WERI-Rb-1 (cell line): ENCODE results near the gene ZNF345.

Experiments
- DNase-seq: peaks from one replicate; pipeline ENCODE4 v3.0.0-alpha.2; 2020
- H3K27ac ChIP-seq: fragments of 250-450 bp; sonication (Bioruptor Pico); 2 replicates; pipeline ENCODE4 v1.5.1; 2020; ENCODE audit warnings: mild to moderate bottlenecking, moderate library complexity
- H3K27me3 ChIP-seq: fragments of 250-450 bp; sonication (Bioruptor Pico); 2 replicates; pipeline ENCODE4 v1.5.1; 2021; ENCODE audit warnings: mild to moderate bottlenecking, low read depth, moderate library complexity; ENCODE audit not compliant: insufficient read depth, severe bottlenecking
- H3K36me3 ChIP-seq: fragments of 250-450 bp; sonication (Bioruptor Pico); 2 replicates; pipeline ENCODE4 v1.5.1; 2020; ENCODE audit warnings: mild to moderate bottlenecking, moderate library complexity
- H3K4me3 ChIP-seq: 2 replicates; pipeline ENCODE4 v1.5.1; 2011; ENCODE audit warnings: low read depth, mild to moderate bottlenecking, control low read depth, low read length
- H3K9me3 ChIP-seq: fragments of 250-450 bp; sonication (Bioruptor Pico); 2 replicates; pipeline ENCODE4 v1.5.1; 2021; ENCODE audit warnings: mild to moderate bottlenecking, moderate library complexity; ENCODE audit not compliant: severe bottlenecking
- TF ChIP-seq, protein P1 (sequence below): IDR thresholded peaks from 2 replicates; pipeline ENCODE4 v1.5.1; 2011; ENCODE audit warnings: low read depth, mild to moderate bottlenecking, control low read depth, inconsistent platforms, low read length

Gene ZNF345

DNA sequence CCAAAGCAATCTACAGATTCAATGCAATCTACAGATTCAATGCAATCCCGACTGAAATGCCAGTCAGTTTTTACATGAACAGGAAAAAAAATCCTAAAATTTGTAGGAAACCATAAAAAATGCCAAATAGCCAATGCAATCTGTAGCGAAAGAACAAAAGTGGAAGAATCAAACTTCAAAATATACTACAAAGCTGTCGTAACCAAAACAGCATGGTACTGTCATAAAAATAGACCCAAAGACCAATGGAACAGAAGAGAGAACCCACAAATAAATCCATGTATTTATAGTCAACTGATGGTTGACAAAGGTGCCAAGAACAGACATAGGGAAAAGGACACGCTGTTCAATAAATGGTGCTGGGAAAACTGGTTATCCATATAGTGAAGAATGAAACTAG lies 47.7 kb downstream of the ZNF345 start:
- no peak for DNase-seq
- TF ChIP-seq, protein P1, sequence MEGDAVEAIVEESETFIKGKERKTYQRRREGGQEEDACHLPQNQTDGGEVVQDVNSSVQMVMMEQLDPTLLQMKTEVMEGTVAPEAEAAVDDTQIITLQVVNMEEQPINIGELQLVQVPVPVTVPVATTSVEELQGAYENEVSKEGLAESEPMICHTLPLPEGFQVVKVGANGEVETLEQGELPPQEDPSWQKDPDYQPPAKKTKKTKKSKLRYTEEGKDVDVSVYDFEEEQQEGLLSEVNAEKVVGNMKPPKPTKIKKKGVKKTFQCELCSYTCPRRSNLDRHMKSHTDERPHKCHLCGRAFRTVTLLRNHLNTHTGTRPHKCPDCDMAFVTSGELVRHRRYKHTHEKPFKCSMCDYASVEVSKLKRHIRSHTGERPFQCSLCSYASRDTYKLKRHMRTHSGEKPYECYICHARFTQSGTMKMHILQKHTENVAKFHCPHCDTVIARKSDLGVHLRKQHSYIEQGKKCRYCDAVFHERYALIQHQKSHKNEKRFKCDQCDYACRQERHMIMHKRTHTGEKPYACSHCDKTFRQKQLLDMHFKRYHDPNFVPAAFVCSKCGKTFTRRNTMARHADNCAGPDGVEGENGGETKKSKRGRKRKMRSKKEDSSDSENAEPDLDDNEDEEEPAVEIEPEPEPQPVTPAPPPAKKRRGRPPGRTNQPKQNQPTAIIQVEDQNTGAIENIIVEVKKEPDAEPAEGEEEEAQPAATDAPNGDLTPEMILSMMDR: no peak
- Histone ChIP-seq H3K9me3 (peaks cover 21% of the 10 kb centered on the region), H3K4me3 (no peak overlapping the region), H3K27me3 (no peaks in the 10 kb centered on the region), H3K27ac (no peak overlapping the region), H3K36me3 (peaks cover 61% of the 10 kb centered on the region)

GRCh38 chr19:36915992-36916830 lies 65.5 kb downstream of the ZNF345 start, which contains the start of the genes ZNF568 and ZNF829:
Gene ZNF568, plus strand, starts transcription at chr19:36916332. Its CDS starts 6,439 bp downstream, at chr19:36922771.
Gene ZNF829, minus strand, starts transcription at chr19:36916291. Its CDS starts 1,124 bp downstream, at chr19:36915167.
- TF ChIP-seq, protein P1: peak; percentile 85
- Histone ChIP-seq H3K4me3 (peak within 1 kb of the TSS; percentile 84), H3K9me3 (no peaks in the 10 kb centered on the region), H3K36me3 (peaks cover 47% of the 10 kb centered on the region), H3K27me3 (no peaks in the 10 kb centered on the region), H3K27ac (peak within 1 kb of the TSS; percentile 97)
- DNase-seq: peak; percentile 97

- H3K4me3 ChIP-seq: peak overlapping the region; percentile 84
- no peaks in the 10 kb centered on the region for H3K9me3 ChIP-seq
- no peaks in the 10 kb centered on the region for H3K27me3 ChIP-seq
- H3K27ac ChIP-seq: peak overlapping the region; percentile 97
- peak; percentile 18 for DNase-seq
- TF ChIP-seq, protein P1: no peak
- H3K36me3 ChIP-seq: peaks cover 39% of the 10 kb centered on the region
Observed at GRCh38 chr19:36916991-36917390, 66.3 kb downstream of the ZNF345 start.

- TF ChIP-seq, protein P1: no peak
- H3K27ac ChIP-seq: no peak overlapping the region
- no peak for DNase-seq
- no peak overlapping the region for H3K4me3 ChIP-seq
- H3K27me3 ChIP-seq: no peaks in the 10 kb centered on the region
- H3K9me3 ChIP-seq: no peaks in the 10 kb centered on the region
- H3K36me3 ChIP-seq: peaks cover 31% of the 10 kb centered on the region
Observed at GRCh38 chr19:36918090-36918489, 67.4 kb downstream of the ZNF345 start.
